ENCODE results near the gene GALK1.

GRCh38 chr17:75753514-75754377 lies 11.2 kb downstream of the GALK1 start:
- TF ChIP-seq CTCF (conservative IDR thresholded peaks at IDR 0.05; ENCODE audit: low read length) (peak; percentile 58), EZH2phosphoT487 (IDR thresholded peaks at IDR 0.05; ENCODE audit: borderline replicate concordance) (no peak)

All from Loucy (cell line).